ENCODE results near the gene SFRP2.

SFRP2 gene

GRCh38 chr4:153789741-153790499, 1.0 kb upstream of the SFRP2 start:
- Histone ChIP-seq H3K9me3 (ENCODE audit: control insufficient read depth, insufficient read depth, low read length) (no peaks in the 10 kb centered on the region), H3K9ac (ENCODE audit: low read depth, low read length) (peak overlapping the region; percentile 60)

GRCh38 chr4:153788051-153788412, 851 bp downstream of the SFRP2 start:
- no peaks in the 10 kb centered on the region for H3K9me3 ChIP-seq (ENCODE audit: control insufficient read depth, insufficient read depth, low read length)
- peaks cover 5% of the 10 kb centered on the region for H3K36me3 ChIP-seq (ENCODE audit: insufficient read depth, low read length)
- H3K9ac ChIP-seq (ENCODE audit: low read depth, low read length): peak overlapping the region; percentile 60
- H3K4me1 ChIP-seq (ENCODE audit: insufficient read depth, low read length): no peaks in the 10 kb centered on the region

More at GRCh38 chr4:153789741-153790499, 1.0 kb upstream of the SFRP2 start:
- H3K36me3 ChIP-seq (ENCODE audit: insufficient read depth, low read length): no peaks in the 10 kb centered on the region
- H3K4me1 ChIP-seq (ENCODE audit: insufficient read depth, low read length): no peaks in the 10 kb centered on the region

GRCh38 chr4:153787575-153787974, 1.3 kb downstream of the SFRP2 start:
- Histone ChIP-seq H3K36me3 (ENCODE audit: insufficient read depth, low read length) (peaks cover 5% of the 10 kb centered on the region), H3K4me1 (ENCODE audit: insufficient read depth, low read length) (no peaks in the 10 kb centered on the region), H3K9me3 (ENCODE audit: control insufficient read depth, insufficient read depth, low read length) (no peaks in the 10 kb centered on the region), H3K9ac (ENCODE audit: low read depth, low read length) (peak overlapping the region; percentile 60)

- Histone ChIP-seq H3K36me3 (ENCODE audit: insufficient read depth, low read length) (peaks cover 5% of the 10 kb centered on the region), H3K9ac (ENCODE audit: low read depth, low read length) (peak overlapping the region; percentile 60), H3K9me3 (ENCODE audit: control insufficient read depth, insufficient read depth, low read length) (no peaks in the 10 kb centered on the region), H3K4me1 (ENCODE audit: insufficient read depth, low read length) (peaks cover 1% of the 10 kb centered on the region; the same call in 1 of the 2 replicates)
These were observed 1.8 kb downstream of the SFRP2 start for GRCh38 chr4:153787061-153787560.

GRCh38 chr4:153785910-153786721, 2.8 kb downstream of the SFRP2 start:
- H3K36me3 ChIP-seq (ENCODE audit: insufficient read depth, low read length): peaks cover 5% of the 10 kb centered on the region
- H3K9me3 ChIP-seq (ENCODE audit: control insufficient read depth, insufficient read depth, low read length): no peaks in the 10 kb centered on the region
- H3K9ac ChIP-seq (ENCODE audit: low read depth, low read length): peak overlapping the region; percentile 34
- peaks cover 8% of the 10 kb centered on the region; the same call in 1 of the 2 replicates for H3K4me1 ChIP-seq (ENCODE audit: insufficient read depth, low read length)

- Histone ChIP-seq H3K36me3 (ENCODE audit: insufficient read depth, low read length) (peaks cover 5% of the 10 kb centered on the region), H3K4me1 (ENCODE audit: insufficient read depth, low read length) (peaks cover 8% of the 10 kb centered on the region; the same call in 1 of the 2 replicates), H3K9me3 (ENCODE audit: control insufficient read depth, insufficient read depth, low read length) (no peaks in the 10 kb centered on the region), H3K9ac (ENCODE audit: low read depth, low read length) (no peak overlapping the region)
These were observed 4.7 kb downstream of the SFRP2 start for GRCh38 chr4:153784166-153784699.

GRCh38 chr4:153782581-153782980, 6.3 kb downstream of the SFRP2 start:
- H3K36me3 ChIP-seq (ENCODE audit: insufficient read depth, low read length): peaks cover 5% of the 10 kb centered on the region

GRCh38 chr4:153781717-153782416, 7.0 kb downstream of the SFRP2 start:
- Histone ChIP-seq H3K9me3 (ENCODE audit: control insufficient read depth, insufficient read depth, low read length) (no peaks in the 10 kb centered on the region), H3K9ac (ENCODE audit: low read depth, low read length) (no peak overlapping the region), H3K4me1 (ENCODE audit: insufficient read depth, low read length) (peaks cover 8% of the 10 kb centered on the region; the same call in 1 of the 2 replicates), H3K36me3 (ENCODE audit: insufficient read depth, low read length) (peaks cover 5% of the 10 kb centered on the region)

More at GRCh38 chr4:153782581-153782980, 6.3 kb downstream of the SFRP2 start:
- Histone ChIP-seq H3K9ac (ENCODE audit: low read depth, low read length) (no peak overlapping the region), H3K9me3 (ENCODE audit: control insufficient read depth, insufficient read depth, low read length) (no peaks in the 10 kb centered on the region), H3K4me1 (ENCODE audit: insufficient read depth, low read length) (peaks cover 8% of the 10 kb centered on the region; the same call in 1 of the 2 replicates)

- Histone ChIP-seq H3K4me1 (ENCODE audit: insufficient read depth, low read length) (peaks cover 8% of the 10 kb centered on the region; the same call in 1 of the 2 replicates), H3K9ac (ENCODE audit: low read depth, low read length) (no peak overlapping the region), H3K9me3 (ENCODE audit: control insufficient read depth, insufficient read depth, low read length) (no peaks in the 10 kb centered on the region), H3K36me3 (ENCODE audit: insufficient read depth, low read length) (peaks cover 5% of the 10 kb centered on the region)
These were observed 7.6 kb downstream of the SFRP2 start for GRCh38 chr4:153781280-153781679.

- H3K9ac ChIP-seq (ENCODE audit: low read depth, low read length): no peak overlapping the region
- peaks cover 8% of the 10 kb centered on the region; the same call in 1 of the 2 replicates for H3K4me1 ChIP-seq (ENCODE audit: insufficient read depth, low read length)
- H3K9me3 ChIP-seq (ENCODE audit: control insufficient read depth, insufficient read depth, low read length): no peaks in the 10 kb centered on the region
- H3K36me3 ChIP-seq (ENCODE audit: insufficient read depth, low read length): peaks cover 5% of the 10 kb centered on the region
These were observed 8.0 kb downstream of the SFRP2 start for GRCh38 chr4:153780876-153781275.

GRCh38 chr4:153780221-153780620, 8.7 kb downstream of the SFRP2 start:
- Histone ChIP-seq H3K9ac (ENCODE audit: low read depth, low read length) (no peak overlapping the region), H3K9me3 (ENCODE audit: control insufficient read depth, insufficient read depth, low read length) (no peaks in the 10 kb centered on the region), H3K36me3 (ENCODE audit: insufficient read depth, low read length) (peaks cover 5% of the 10 kb centered on the region), H3K4me1 (ENCODE audit: insufficient read depth, low read length) (peaks cover 8% of the 10 kb centered on the region; the same call in 1 of the 2 replicates)

GRCh38 chr4:153778383-153778782, 10.5 kb downstream of the SFRP2 start:
- no peak overlapping the region for H3K9ac ChIP-seq (ENCODE audit: low read depth, low read length)
- no peaks in the 10 kb centered on the region for H3K9me3 ChIP-seq (ENCODE audit: control insufficient read depth, insufficient read depth, low read length)
- H3K36me3 ChIP-seq (ENCODE audit: insufficient read depth, low read length): no peaks in the 10 kb centered on the region; the same call in 1 of the 2 replicates

GRCh38 chr4:153777421-153777820, 11.5 kb downstream of the SFRP2 start:
- H3K36me3 ChIP-seq (ENCODE audit: insufficient read depth, low read length): no peaks in the 10 kb centered on the region; the same call in 1 of the 2 replicates
- H3K9ac ChIP-seq (ENCODE audit: low read depth, low read length): no peak overlapping the region
- H3K4me1 ChIP-seq (ENCODE audit: insufficient read depth, low read length): peaks cover 8% of the 10 kb centered on the region; the same call in 1 of the 2 replicates
- no peaks in the 10 kb centered on the region for H3K9me3 ChIP-seq (ENCODE audit: control insufficient read depth, insufficient read depth, low read length)

More at GRCh38 chr4:153778383-153778782, 10.5 kb downstream of the SFRP2 start:
- peaks cover 8% of the 10 kb centered on the region; the same call in 1 of the 2 replicates for H3K4me1 ChIP-seq (ENCODE audit: insufficient read depth, low read length)

All from ES-I3 (cell line).